ENCODE measurements around the gene AVP. TPM values are rescaled to one million over a fixed set of nuclear protein-coding genes. Genes with fewer than 3 reads are reported as not detected.
A peak's percentile ranks its signal among the peaks of the same experiment; 100 is the strongest.

The AVP gene
- not detected in 2 replicates for total RNA-seq (ENCODE audit: low replicate concordance)
- long read RNA-seq: 0 reads

DNA sequence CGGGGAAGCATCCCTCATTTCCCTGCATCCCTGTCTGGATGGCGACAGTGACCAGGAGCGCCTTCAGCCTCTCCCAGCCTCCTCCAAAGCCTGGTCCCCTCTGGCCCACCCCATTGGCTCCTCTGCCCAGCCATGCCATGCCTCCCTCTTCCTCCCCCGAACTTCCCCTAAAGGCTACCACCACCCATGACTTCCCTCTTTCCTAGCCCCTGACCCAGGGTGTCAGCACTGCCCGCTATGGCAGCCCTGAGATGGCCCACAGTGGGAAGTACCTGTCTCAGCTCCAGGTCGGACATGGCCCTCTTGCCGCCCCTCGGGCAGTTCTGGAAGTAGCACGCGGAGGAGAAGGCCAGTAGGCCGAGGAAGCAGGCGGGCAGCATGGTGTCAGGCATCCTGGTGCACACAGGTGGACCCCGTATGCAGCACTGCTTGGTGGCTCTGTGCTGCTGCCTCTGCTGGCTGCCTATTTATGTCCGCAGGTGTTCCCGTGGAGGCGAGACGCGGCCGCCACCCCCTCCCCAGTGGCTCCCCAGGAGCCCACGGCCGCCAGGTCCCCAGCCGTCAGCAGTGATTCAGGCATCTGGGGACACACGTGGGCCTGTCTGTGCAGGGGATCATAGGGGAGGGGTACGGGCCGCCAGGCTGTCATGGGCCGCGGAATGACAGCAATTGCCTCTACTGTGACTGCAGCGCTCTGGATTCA lies at the start of gene AVP:
AVP (minus strand) TSS at position 442 of the 703 bp plus-strand sequence; CDS start at position 392, 50 bp downstream.
- Mint-ChIP-seq H3K4me1 (ENCODE audit: unreplicated experiment) (no peaks in the 10 kb centered on the region), H3K27me3 (peaks cover 61% of the 10 kb centered on the region), H3K27ac (no peak within 1 kb of the TSS), H3K9me3 (no peaks in the 10 kb centered on the region), H3K4me3 (peak within 1 kb of the TSS; percentile 52), H3K36me3 (no peaks in the 10 kb centered on the region)
- DNase-seq (ENCODE audit: extremely low spot score, unreplicated experiment): no peak
- no peak for TF ChIP-seq CTCF (conservative IDR thresholded peaks at IDR 0.05)

GRCh38 chr20:3134151-3134550 lies 49.6 kb upstream of the AVP start:
- Mint-ChIP-seq H3K27ac (no peak overlapping the region), H3K9me3 (no peaks in the 10 kb centered on the region), H3K27me3 (no peaks in the 10 kb centered on the region), H3K4me3 (no peak overlapping the region), H3K36me3 (peaks cover 11% of the 10 kb centered on the region), H3K4me1 (ENCODE audit: unreplicated experiment) (peaks cover 6% of the 10 kb centered on the region)
- no peak for TF ChIP-seq CTCF (conservative IDR thresholded peaks at IDR 0.05)
- DNase-seq (ENCODE audit: extremely low spot score, unreplicated experiment): no peak

DNA sequence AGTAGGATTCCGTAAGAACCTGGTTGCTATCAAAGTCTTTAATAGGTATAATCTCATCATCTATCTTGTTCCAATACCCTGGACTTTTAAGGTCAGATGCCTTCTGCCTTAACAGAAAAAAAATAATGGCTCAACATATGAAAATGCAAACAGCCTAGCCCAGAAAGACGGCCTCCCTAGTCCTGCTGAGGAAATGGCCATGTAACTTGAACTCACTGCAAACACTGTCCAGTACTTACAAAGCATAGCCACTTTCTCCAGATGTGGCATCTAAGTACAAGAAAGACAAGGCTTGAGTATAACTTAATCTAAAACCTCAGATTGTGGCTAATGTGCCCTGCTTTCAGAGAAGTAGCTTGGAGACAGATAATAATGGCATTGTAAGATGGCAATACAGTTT lies 48.6 kb upstream of the AVP start:
- no peak overlapping the region for H3K4me3 Mint-ChIP-seq
- peaks cover 6% of the 10 kb centered on the region for H3K4me1 Mint-ChIP-seq (ENCODE audit: unreplicated experiment)
- H3K27ac Mint-ChIP-seq: no peak overlapping the region
- TF ChIP-seq CTCF (conservative IDR thresholded peaks at IDR 0.05): no peak
- peaks cover 15% of the 10 kb centered on the region for H3K36me3 Mint-ChIP-seq
- DNase-seq (ENCODE audit: extremely low spot score, unreplicated experiment): no peak
- no peaks in the 10 kb centered on the region for H3K9me3 Mint-ChIP-seq
- no peaks in the 10 kb centered on the region for H3K27me3 Mint-ChIP-seq

GRCh38 chr20:3130051-3130600 lies 45.6 kb upstream of the AVP start:
- no peak for DNase-seq (ENCODE audit: extremely low spot score, unreplicated experiment)
- TF ChIP-seq CTCF (conservative IDR thresholded peaks at IDR 0.05): no peak
- peaks cover 6% of the 10 kb centered on the region for H3K4me1 Mint-ChIP-seq (ENCODE audit: unreplicated experiment)
- no peak overlapping the region for H3K27ac Mint-ChIP-seq
- no peaks in the 10 kb centered on the region for H3K27me3 Mint-ChIP-seq
- no peaks in the 10 kb centered on the region for H3K9me3 Mint-ChIP-seq
- peaks cover 9% of the 10 kb centered on the region for H3K36me3 Mint-ChIP-seq
- H3K4me3 Mint-ChIP-seq: no peak overlapping the region

DNA sequence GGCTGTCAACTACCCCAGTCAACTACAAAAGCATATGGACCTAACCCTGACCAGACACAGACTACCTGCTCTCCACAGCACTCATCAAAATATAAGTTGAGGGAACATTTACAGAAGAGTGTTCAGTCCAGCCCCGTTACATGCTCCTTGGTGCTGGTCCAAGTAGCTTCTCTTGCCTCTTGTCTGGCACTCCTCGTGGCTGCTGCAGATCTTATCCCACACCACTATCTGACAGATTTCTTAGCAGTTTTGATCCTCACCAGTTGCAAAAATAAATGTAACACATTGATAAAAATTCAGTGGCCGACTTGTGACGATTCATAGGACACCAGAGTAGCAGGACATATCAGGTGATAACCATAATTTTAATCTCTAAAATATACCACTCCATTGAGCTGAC lies 44.6 kb upstream of the AVP start:
- Mint-ChIP-seq H3K27ac (no peak overlapping the region), H3K4me3 (no peak overlapping the region), H3K36me3 (peaks cover 7% of the 10 kb centered on the region), H3K27me3 (no peaks in the 10 kb centered on the region), H3K4me1 (ENCODE audit: unreplicated experiment) (peaks cover 6% of the 10 kb centered on the region), H3K9me3 (no peaks in the 10 kb centered on the region)
- no peak for DNase-seq (ENCODE audit: extremely low spot score, unreplicated experiment)
- TF ChIP-seq CTCF (conservative IDR thresholded peaks at IDR 0.05): no peak

Data from type B pancreatic cell (in vitro differentiated cells).